NCI-H2227 treated with DMSO at 0.1 percent for 48 hours (cell line): ENCODE measurements around the gene PYGL.
"Not testable (repeated sequence)": the region's sequence is repeated elsewhere in the genome, so short reads cannot be mapped to it uniquely, and the experiment has no call there.

Experiments
- DNase-seq: peaks from one replicate; lab custom pipeline; 2025; lab: John Stamatoyannopoulos, UW

The PYGL gene

DNA sequence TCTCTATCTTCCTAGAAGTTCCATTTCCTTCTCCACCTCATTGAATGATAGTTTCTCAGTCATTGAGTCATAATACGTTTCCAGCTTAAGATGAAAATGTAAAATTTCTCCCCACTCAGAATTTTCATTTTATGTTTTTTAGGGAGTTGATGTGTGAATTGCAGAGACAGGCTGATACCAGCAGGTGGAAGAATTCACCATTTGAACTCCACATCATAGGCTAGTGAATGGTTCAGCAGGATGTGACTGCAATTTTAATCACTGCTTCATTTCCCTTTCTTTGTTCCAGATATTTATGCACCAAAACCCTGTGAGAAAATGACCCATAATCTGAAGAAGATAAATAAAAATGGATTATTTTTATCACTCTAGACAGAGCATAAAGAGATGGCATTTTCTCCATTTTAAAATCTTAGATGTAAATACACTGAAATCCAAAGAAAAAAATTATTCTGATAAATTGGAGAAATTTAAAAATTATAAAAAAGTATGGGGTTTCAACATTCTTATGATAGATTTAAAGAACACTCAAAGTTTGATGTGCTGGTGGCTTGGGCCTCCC lies 10.6 kb upstream of the PYGL start:
- DNase-seq: peak; percentile 33

- no peak for DNase-seq
These were observed 9.2 kb upstream of the PYGL start for GRCh38 chr14:50953502-50953901.

DNA sequence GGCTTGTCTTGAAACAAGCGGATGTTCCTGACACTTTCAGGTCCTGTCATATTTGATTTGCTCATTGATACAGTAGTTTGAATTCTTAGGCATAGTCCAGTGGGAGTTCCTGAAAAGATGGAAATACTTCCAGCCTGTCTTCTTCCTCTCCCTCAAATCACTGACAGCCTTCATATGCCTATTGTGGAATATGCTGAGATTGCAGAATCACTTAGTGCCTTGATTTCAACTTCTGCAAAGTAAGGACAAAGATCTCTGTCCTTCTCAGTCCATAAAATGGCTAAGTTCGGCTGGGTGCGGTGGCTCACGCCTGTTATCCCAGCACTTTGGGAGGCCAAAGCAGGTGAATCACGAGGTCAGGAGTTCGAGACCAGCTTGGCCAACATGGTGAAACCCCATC lies 6.7 kb upstream of the PYGL start:
- no peak for DNase-seq

DNA sequence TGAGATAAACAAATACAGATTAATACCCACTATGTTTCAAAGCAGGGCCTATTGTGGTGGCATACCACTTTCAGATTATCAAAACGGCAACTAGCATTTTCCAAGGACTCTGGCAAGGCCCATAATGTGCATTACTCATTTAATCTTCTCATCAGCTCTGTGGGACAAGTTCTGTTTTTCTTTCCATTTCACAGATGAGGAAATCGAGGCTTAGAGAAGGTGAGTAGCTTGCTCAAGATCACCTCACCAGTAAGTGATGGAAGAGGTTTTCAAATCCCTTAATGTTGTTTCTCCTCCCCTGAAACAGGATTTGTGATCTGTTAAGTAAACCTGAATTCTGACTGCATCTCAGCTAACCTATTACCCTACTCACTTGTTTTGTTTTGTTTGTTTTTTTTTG lies 3.9 kb upstream of the PYGL start:
- DNase-seq: no peak

DNA sequence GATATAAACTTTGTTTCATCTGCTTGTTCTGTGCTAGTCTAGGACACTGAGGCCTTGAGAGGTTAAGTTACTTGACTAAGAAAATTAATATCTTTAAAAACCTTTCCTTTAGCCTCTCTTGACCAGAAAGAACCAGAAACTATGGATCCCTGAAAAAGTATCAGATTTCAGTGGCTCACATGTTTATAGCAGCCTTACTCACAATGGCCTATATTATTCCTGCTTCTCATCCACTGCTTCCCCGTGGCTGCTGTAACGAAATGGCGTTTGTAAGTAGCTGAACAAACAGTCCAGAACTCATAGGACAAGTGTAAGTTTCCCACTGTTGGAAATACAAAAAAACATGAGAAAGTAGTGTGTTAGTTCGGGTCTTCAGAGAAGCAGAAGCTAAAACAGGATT lies 3.2 kb upstream of the PYGL start:
- no peak for DNase-seq

DNA sequence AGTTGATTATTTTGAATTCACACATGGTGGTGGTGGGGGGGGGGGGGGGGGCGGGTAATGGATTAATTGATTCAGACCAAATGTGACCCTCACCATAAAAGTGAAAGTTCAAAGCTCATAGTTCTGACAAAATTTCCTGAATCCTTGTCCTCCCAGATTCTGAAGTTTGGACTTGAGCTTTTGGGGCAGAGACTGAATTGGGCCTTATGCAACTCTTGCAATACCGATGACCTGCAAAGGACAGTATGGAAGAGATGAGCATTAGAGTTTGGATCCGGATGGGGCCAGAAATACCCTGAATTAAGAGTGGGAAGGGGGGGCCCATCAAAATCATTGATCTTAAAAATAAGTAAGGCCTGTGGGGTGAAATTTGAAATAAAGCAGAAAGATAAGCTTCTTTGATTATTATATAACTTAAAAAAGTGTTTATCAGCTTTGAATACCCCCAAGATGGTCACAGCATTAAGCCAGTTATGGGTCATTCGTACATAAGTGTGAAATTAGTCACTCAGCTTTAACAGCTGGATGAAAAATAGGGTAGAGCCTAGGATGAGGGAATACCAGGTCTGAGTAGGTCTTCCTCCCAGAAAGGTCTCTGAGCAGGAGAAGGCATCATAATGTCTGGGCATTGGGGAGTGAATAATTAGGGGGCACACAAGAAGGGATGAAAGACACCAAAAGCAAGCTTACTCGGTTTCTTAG lies 2.1 kb upstream of the PYGL start:
- DNase-seq: no peak

DNA sequence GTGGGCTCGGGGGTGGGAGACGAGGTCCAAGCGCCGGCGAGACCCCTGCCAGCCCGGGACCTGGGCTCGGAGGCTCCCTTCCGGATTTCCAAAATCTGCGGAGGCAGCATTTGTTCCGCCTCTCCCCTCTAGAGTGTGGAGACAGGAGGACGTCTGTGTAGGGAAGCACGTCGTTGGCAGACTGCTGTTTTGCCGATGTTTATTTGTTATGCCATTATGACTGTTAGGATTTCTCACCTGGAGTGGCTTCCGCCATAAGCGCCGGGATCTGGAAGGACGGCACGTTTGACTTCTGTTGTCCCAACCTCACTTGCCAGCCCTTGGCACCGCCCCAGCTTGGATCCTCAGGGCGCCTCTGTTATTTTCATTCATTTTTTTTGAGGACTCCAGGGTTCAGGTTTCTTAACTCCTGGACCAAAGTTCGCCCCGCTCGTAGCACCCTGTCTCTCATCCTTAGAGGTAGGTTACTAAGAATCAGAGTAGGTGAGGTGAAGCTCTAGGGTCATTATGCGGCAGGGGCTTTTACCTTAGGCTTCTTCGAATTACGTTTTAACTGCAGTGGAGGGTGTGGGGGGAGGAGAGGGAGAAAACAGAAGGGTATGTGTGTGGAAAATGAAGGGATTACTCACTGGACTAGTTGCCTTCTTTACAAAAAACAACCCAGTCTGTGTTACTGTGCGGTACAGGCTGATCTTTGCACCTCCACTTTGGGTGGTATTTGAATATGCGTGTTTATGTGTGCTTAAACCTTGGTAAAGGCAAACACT lies 547 bp upstream of the PYGL start:
- DNase-seq: peak; percentile 41

GRCh38 chr14:50943261-50943942 lies 881 bp downstream of the PYGL start:
- peak; percentile 29 for DNase-seq

GRCh38 chr14:50941638-50942037 lies 2.6 kb downstream of the PYGL start:
- not testable (repeated sequence) for DNase-seq

- DNase-seq: no peak
These were observed 3.1 kb downstream of the PYGL start for GRCh38 chr14:50941151-50941550.

GRCh38 chr14:50937800-50938199 lies 6.5 kb downstream of the PYGL start:
- DNase-seq: no peak

- DNase-seq: no peak
These were observed 7.0 kb downstream of the PYGL start for GRCh38 chr14:50937325-50937724.

DNA sequence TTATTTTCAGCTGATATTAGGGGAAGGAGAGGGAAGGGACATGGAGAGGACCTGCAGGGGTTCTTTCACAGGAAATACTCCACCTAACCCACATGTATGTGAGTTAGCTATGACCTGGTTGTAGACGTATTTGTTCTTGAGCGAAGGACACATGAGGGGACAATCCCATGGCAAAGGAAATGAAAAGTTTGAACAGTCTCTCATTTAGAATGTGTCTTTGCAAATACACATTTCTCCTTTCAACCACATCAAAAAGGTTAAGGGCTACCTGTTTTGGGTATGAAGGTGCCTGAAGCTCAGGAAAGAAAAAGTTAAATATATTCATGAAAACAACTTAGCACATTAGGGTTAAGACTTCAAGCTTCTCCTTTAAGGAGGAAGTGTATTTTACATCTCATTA lies 7.4 kb downstream of the PYGL start:
- no peak for DNase-seq

- no peak for DNase-seq
These were observed 8.3 kb downstream of the PYGL start for GRCh38 chr14:50936016-50936340.

GRCh38 chr14:50935126-50936015 lies 8.9 kb downstream of the PYGL start:
- no peak for DNase-seq

GRCh38 chr14:50932592-50933495 lies 11.4 kb downstream of the PYGL start:
- no peak for DNase-seq

DNA sequence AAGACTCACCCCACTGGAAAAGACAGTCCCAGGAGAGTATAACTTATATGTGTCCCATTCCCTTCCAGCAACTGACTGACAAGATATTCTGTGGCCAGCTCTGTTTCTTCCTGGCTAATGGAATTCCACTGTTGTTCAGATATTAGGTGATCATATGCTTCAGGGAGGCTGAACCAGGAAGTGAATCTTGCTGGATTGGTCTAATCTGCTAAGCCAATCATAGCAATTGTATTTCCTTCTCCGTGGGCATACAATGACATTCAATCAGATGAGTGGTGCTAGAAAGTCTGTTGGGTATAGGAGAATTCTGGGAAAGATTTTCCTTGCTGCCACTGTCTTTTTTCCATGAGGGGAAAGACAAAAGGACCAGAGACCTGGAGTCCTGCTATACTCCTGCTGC lies 12.1 kb downstream of the PYGL start:
- DNase-seq: no peak

- no peak for DNase-seq
These were observed 12.7 kb downstream of the PYGL start for GRCh38 chr14:50931559-50931958.

- no peak for DNase-seq
These were observed 14.8 kb downstream of the PYGL start for GRCh38 chr14:50929506-50929905.

DNA sequence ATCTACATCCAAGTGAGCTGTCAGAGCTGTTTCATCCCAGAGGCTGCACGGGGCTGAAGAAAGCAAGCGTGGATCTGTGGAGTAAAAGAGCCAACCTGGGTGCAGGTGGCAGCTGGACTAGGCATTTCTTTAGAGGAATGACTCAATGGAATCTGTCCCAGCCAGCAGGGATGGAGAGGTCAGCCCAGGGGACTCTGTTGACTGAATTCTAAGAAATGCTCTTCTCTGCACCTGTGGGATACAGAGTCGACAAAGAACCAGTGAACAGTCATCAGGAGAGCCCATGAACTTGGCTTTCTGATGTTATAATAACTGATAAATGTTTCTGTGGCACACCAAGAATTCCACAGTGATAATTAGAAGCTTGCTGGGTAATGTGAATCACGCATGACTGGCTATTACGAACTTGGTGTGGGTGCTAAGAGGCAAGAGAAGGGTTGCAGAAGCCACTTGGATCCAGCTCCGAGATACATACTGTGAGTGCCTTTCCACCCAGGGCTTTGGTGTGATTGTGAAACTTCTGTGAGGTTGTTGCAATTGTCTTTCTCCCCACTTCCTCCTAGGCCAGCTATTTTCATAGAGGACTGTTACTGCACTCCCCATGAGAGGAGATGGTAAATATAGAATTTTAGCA lies 16.2 kb downstream of the PYGL start:
- DNase-seq: no peak
